Naive thymus-derived CD4-positive, alpha-beta T cell (primary cell): Measurements from ENCODE around the gene FAM20A. TPM values are rescaled to one million over a fixed set of nuclear protein-coding genes. Genes with fewer than 3 reads are reported as not detected.

Experiments used
- ATAC-seq: fragments of 150-1000 bp; cut with Tn5 transposase; 2 replicates; pipeline ENCODE4 v1.10.0; 2021; ENCODE audit warnings: mild to moderate bottlenecking, moderate library complexity
- CTCF ChIA-PET: fragments of 350-600 bp; sonication (Branson Sonifier 250); formaldehyde crosslinking; loops from one replicate; lab custom pipeline; 2021; ENCODE audit warnings: antibody characterized with exemption; lab: Charles Lee
- POLR2A ChIA-PET: fragments of 350-600 bp; sonication (Branson Sonifier 250); formaldehyde crosslinking; loops from one replicate; lab custom pipeline; 2021; ENCODE audit warnings: antibody characterized with exemption, inconsistent platforms; lab: Charles Lee
- DNase-seq, 9 donors: peaks; one replicate each; pipeline versions ENCODE4 v3.0.0 to v3.0.0-alpha.2; 2020 to 2022; ENCODE audit warnings: mixed read lengths in 1 of 9
- H3K27ac ChIP-seq: one replicate; pipeline ENCODE4 v1.7.0; 2013; ENCODE audit warnings: mild to moderate bottlenecking, low read depth, low read length, moderate library complexity
- H3K27me3 ChIP-seq, 2 donors: one replicate each; pipeline ENCODE4 v1.7.0; 2013; ENCODE audit warnings: low read length in 2 of 2, mild to moderate bottlenecking in 2 of 2, moderate library complexity in 2 of 2; ENCODE audit not compliant: control insufficient read depth in 2 of 2, insufficient read depth in 2 of 2
- H3K36me3 ChIP-seq, 3 experiments: 1 replicate in 2 of 3; 2 replicates in 1 of 3; pipeline ENCODE4 v1.7.0; 2013; ENCODE audit warnings: low read length in 3 of 3, mild to moderate bottlenecking in 3 of 3, moderate library complexity in 1 of 3; ENCODE audit not compliant: insufficient read depth in 3 of 3, control insufficient read depth in 2 of 3
- H3K4me1 ChIP-seq, 2 donors: one replicate each; pipeline ENCODE4 v1.7.0; 2013; ENCODE audit warnings: low read length in 2 of 2, mild to moderate bottlenecking in 2 of 2, moderate library complexity in 1 of 2; ENCODE audit not compliant: control insufficient read depth in 2 of 2, insufficient read depth in 2 of 2
- H3K4me3 ChIP-seq: 2 replicates; pipeline ENCODE4 v1.7.0; 2013; ENCODE audit warnings: mild to moderate bottlenecking, low read length
- H3K9me3 ChIP-seq, 3 experiments: 1 replicate in 2 of 3; 2 replicates in 1 of 3; pipeline ENCODE4 v1.7.0; 2013; ENCODE audit warnings: low read length in 3 of 3; ENCODE audit not compliant: control insufficient read depth in 2 of 3
- H3K27ac Mint-ChIP-seq, 9 donors: one replicate each; pipeline ENCODE4 v1.8.0; 2020 to 2022; ENCODE audit warnings: mixed read lengths in 9 of 9, mild to moderate bottlenecking in 8 of 9, moderate library complexity in 5 of 9, inconsistent platforms in 2 of 9
- H3K27me3 Mint-ChIP-seq, 5 donors: one replicate each; pipeline ENCODE4 v1.8.0; 2021 to 2022; ENCODE audit warnings: mixed read lengths in 5 of 5, mild to moderate bottlenecking in 1 of 5
- H3K36me3 Mint-ChIP-seq, 5 donors: one replicate each; pipeline ENCODE4 v1.8.0; 2020 to 2022; ENCODE audit warnings: mixed read lengths in 5 of 5, mild to moderate bottlenecking in 3 of 5, inconsistent platforms in 1 of 5
- H3K4me1 Mint-ChIP-seq, 7 donors: one replicate each; pipeline ENCODE4 v1.8.0; 2020 to 2022; ENCODE audit warnings: mixed read lengths in 7 of 7, mild to moderate bottlenecking in 3 of 7, inconsistent platforms in 1 of 7
- H3K4me3 Mint-ChIP-seq, 10 donors: one replicate each; pipeline ENCODE4 v1.8.0; 2020 to 2022; ENCODE audit warnings: mild to moderate bottlenecking in 10 of 10, mixed read lengths in 10 of 10, moderate library complexity in 6 of 10, inconsistent platforms in 2 of 10
- H3K9me3 Mint-ChIP-seq, 11 donors: one replicate each; pipeline ENCODE4 v1.8.0; 2020 to 2022; ENCODE audit warnings: mixed read lengths in 11 of 11, mild to moderate bottlenecking in 4 of 11, inconsistent platforms in 1 of 11, moderate library complexity in 1 of 11
- intact Hi-C, 2 donors: fragments of 100-400 bp; cut with micrococcal nuclease; formaldehyde crosslinking; loops; one replicate each; pipeline ENCODE4 v1.15.1; 2023
- polyA plus RNA-seq, 2 donors: library from polyadenylated mRNA; unstranded; fragments of 300-500 nt; fragmentation: Illumina TruSeq; gene quantifications; one replicate each; pipeline ENCODE4 v1.2.3, GENCODE V29; 2021
- total RNA-seq, 6 experiments: library from RNA in 5 of 6; stranded (reverse) in 5 of 6; gene quantifications; 1 replicate in 5 of 6; 2 replicates in 1 of 6; pipeline ENCODE4 v1.2.3 and lab custom pipeline; 2021 to 2026

Gene FAM20A
- total and polyA plus RNA-seq, 7 experiments from 2014 or later = 0.19 to 2.9 (median 0.42) TPM; not detected in 4

DNA sequence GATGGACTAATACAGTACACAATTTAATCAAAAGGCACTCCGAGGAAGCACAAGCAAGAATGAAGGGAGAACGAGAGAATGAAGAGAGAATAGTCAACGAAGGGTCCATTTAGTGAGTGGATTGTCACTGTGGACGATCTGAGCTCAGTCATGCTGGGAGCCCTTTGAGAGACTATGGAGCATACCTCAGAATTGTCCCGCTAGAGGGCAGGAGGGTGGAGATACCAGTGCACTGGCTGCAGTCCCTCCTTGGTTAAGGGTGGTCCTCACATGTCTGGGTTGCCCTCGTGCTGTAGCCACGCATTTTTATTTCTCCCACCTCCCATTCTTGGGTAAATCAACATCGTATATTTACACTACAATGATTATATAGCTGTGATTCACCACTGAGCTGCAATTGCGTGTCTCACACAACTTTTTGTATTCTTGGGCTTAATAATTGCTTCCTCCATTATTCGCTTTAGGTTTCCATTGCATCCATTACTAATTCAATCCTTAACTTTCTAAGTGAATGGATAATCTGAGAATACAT is 33.2 kb upstream of the FAM20A start:
- peaks cover 0 to 4% (median 0%) of the 10 kb centered on the region in 5 donors for H3K36me3 Mint-ChIP-seq
- peaks cover 0 to 16% (median 4%) of the 10 kb centered on the region in 11 donors for H3K9me3 Mint-ChIP-seq
- Histone ChIP-seq H3K27ac (no peak overlapping the region), H3K4me1 (no peaks in the 10 kb centered on the region), H3K27me3 (no peaks in the 10 kb centered on the region), H3K4me3 (no peak overlapping the region), H3K36me3 (no peaks in the 10 kb centered on the region), H3K9me3 (no peaks in the 10 kb centered on the region)
- CTCF ChIA-PET = no interaction called here
- peaks cover 5 to 39% (median 8%) of the 10 kb centered on the region in 5 donors for H3K27me3 Mint-ChIP-seq
- H3K4me1 Mint-ChIP-seq = no peaks in the 10 kb centered on the region
- no peak overlapping the region for H3K4me3 Mint-ChIP-seq
- DNase-seq (no peak), ATAC-seq (no peak)
- POLR2A ChIA-PET = no interaction called here
- H3K27ac Mint-ChIP-seq = no peak overlapping the region
- intact Hi-C loops = no loop called here

DNA sequence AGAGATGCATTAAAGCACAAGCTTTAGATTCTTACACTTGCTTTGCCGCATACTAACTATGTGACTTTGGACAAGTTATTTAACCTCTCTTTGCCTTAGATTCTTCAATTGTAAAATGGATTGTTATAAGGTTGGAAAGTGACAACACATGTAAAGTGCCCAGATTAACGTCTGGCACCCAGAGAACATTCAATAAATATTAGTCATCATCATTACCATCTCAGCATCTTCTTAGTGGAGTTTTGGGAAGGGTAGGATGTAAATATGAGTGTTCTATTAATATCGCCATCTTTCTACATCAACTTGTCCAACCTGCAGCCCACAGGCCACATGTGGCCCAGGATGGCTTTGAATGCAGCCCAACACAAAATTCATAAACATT is 27.4 kb upstream of the FAM20A start:
- Mint-ChIP-seq H3K4me1 (no peaks in the 10 kb centered on the region), H3K27ac (no peak overlapping the region), H3K9me3 (no peaks in the 10 kb centered on the region), H3K36me3 (no peaks in the 10 kb centered on the region), H3K27me3 (peaks cover 0 to 31% (median 16%) of the 10 kb centered on the region in 5 donors), H3K4me3 (no peak overlapping the region)
- ATAC-seq (no peak), DNase-seq (no peak)
- H3K9me3 ChIP-seq = no peaks in the 10 kb centered on the region
- H3K4me1 ChIP-seq = no peaks in the 10 kb centered on the region
- CTCF ChIA-PET = no interaction called here
- POLR2A ChIA-PET = no interaction called here
- H3K36me3 ChIP-seq = no peaks in the 10 kb centered on the region
- H3K27me3 ChIP-seq = no peaks in the 10 kb centered on the region
- no peak overlapping the region for H3K27ac ChIP-seq
- no peak overlapping the region for H3K4me3 ChIP-seq
- intact Hi-C loops = no loop called here

GRCh38 chr17:68627956-68628575 is 26.9 kb upstream of the FAM20A start:
- no peaks in the 10 kb centered on the region for H3K36me3 Mint-ChIP-seq
- Histone ChIP-seq H3K36me3 (no peaks in the 10 kb centered on the region), H3K9me3 (no peaks in the 10 kb centered on the region), H3K27ac (no peak overlapping the region), H3K4me1 (no peaks in the 10 kb centered on the region), H3K4me3 (no peak overlapping the region), H3K27me3 (no peaks in the 10 kb centered on the region)
- DNase-seq = no peak
- ATAC-seq = no peak
- H3K27ac Mint-ChIP-seq = no peak overlapping the region
- ChIA-PET POLR2A (no interaction called here), CTCF (no interaction called here)
- intact Hi-C loops = no loop called here
- H3K9me3 Mint-ChIP-seq = no peaks in the 10 kb centered on the region
- no peak overlapping the region for H3K4me3 Mint-ChIP-seq
- no peaks in the 10 kb centered on the region for H3K4me1 Mint-ChIP-seq
- H3K27me3 Mint-ChIP-seq = peaks cover 0 to 31% (median 16%) of the 10 kb centered on the region in 5 donors

DNA sequence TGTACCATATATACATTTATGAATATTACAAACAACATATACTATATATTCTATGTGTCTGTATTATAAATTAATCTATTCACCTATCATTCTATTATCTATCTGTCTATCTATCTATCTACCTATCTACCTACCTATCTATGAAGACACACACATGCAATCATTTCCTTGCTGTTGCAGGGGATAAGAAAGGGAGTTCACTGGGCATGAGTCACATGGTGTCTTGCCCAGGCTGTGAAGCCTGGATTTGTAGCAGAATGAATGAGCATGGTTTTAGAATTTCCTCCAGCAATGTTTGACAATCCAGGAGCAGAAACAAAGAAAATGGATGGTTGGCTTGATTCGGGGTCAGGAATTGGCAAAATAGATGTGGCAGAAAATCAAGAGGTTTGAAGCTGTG is 23.2 kb upstream of the FAM20A start:
- Mint-ChIP-seq H3K27ac (no peak overlapping the region), H3K4me1 (no peaks in the 10 kb centered on the region), H3K9me3 (peaks cover 0 to 6% (median 0%) of the 10 kb centered on the region in 11 donors), H3K4me3 (no peak overlapping the region), H3K27me3 (peaks cover 0 to 29% (median 20%) of the 10 kb centered on the region in 5 donors), H3K36me3 (peaks cover 0 to 5% (median 0%) of the 10 kb centered on the region in 5 donors)
- intact Hi-C loops = no loop called here
- no peaks in the 10 kb centered on the region for H3K27me3 ChIP-seq
- no peak for ATAC-seq
- ChIA-PET CTCF (no interaction called here), POLR2A (no interaction called here)
- H3K27ac ChIP-seq = no peak overlapping the region
- no peak for DNase-seq
- no peaks in the 10 kb centered on the region for H3K4me1 ChIP-seq
- no peaks in the 10 kb centered on the region for H3K36me3 ChIP-seq
- no peak overlapping the region for H3K4me3 ChIP-seq
- no peaks in the 10 kb centered on the region for H3K9me3 ChIP-seq

DNA sequence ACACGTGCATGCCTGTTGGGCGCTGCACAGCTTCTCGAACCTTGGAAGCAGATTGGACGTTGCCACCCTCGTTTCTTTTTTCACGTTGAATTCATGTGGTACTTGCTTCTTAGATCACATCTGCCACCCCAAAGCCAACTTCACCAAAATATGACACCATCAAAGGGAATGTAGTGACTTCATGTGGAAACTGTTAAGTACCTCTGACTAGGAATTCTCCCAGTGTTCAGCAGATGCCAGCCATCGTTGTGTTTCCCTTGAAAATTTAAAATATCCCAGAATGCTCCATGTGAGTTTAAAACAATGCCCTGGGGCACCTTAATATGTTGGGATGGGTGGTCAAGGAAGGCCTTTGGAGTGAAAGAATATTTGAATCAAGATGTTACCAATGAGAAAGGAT is 22.6 kb upstream of the FAM20A start:
- DNase-seq (no peak), ATAC-seq (no peak)
- Mint-ChIP-seq H3K9me3 (peaks cover 0 to 6% (median 0%) of the 10 kb centered on the region in 11 donors), H3K36me3 (peaks cover 0 to 5% (median 0%) of the 10 kb centered on the region in 5 donors), H3K4me1 (no peaks in the 10 kb centered on the region), H3K27me3 (peaks cover 3 to 29% (median 23%) of the 10 kb centered on the region in 5 donors), H3K27ac (no peak overlapping the region), H3K4me3 (no peak overlapping the region)
- Histone ChIP-seq H3K4me1 (no peaks in the 10 kb centered on the region), H3K36me3 (no peaks in the 10 kb centered on the region), H3K27me3 (peaks cover 0 to 3% of the 10 kb centered on the region in 2 donors), H3K9me3 (no peaks in the 10 kb centered on the region), H3K27ac (no peak overlapping the region), H3K4me3 (no peak overlapping the region)
- POLR2A ChIA-PET = no interaction called here
- CTCF ChIA-PET = no interaction called here
- intact Hi-C loops = no loop called here

- no peak for ATAC-seq
- H3K27me3 ChIP-seq = peaks cover 0 to 3% of the 10 kb centered on the region in 2 donors
- H3K27me3 Mint-ChIP-seq = peaks cover 14 to 30% (median 26%) of the 10 kb centered on the region in 5 donors
- H3K4me1 Mint-ChIP-seq = no peaks in the 10 kb centered on the region
- no peak overlapping the region for H3K4me3 Mint-ChIP-seq
- H3K27ac ChIP-seq = no peak overlapping the region
- H3K4me1 ChIP-seq = no peaks in the 10 kb centered on the region
- no peak overlapping the region for H3K4me3 ChIP-seq
- peaks cover 0 to 8% (median 0%) of the 10 kb centered on the region in 5 donors for H3K36me3 Mint-ChIP-seq
- no peak for DNase-seq
- H3K36me3 ChIP-seq = no peaks in the 10 kb centered on the region
- intact Hi-C loops = no loop called here
- ChIA-PET POLR2A (no interaction called here), CTCF (no interaction called here)
- no peak overlapping the region for H3K27ac Mint-ChIP-seq
- H3K9me3 ChIP-seq = no peaks in the 10 kb centered on the region
- peaks cover 0 to 6% (median 0%) of the 10 kb centered on the region in 11 donors for H3K9me3 Mint-ChIP-seq
These were observed 21.3 kb upstream of the FAM20A start for GRCh38 chr17:68622423-68622822.

- no peak for DNase-seq
- Histone ChIP-seq H3K4me3 (no peak overlapping the region), H3K36me3 (no peaks in the 10 kb centered on the region), H3K4me1 (no peaks in the 10 kb centered on the region), H3K27me3 (peaks cover 0 to 3% of the 10 kb centered on the region in 2 donors), H3K9me3 (no peaks in the 10 kb centered on the region), H3K27ac (no peak overlapping the region)
- intact Hi-C loops = no loop called here
- no peaks in the 10 kb centered on the region for H3K4me1 Mint-ChIP-seq
- no peak overlapping the region for H3K4me3 Mint-ChIP-seq
- no peak overlapping the region for H3K27ac Mint-ChIP-seq
- POLR2A ChIA-PET = no interaction called here
- CTCF ChIA-PET = no interaction called here
- peaks cover 14 to 32% (median 29%) of the 10 kb centered on the region in 5 donors for H3K27me3 Mint-ChIP-seq
- H3K36me3 Mint-ChIP-seq = peaks cover 0 to 8% (median 0%) of the 10 kb centered on the region in 5 donors
- no peak for ATAC-seq
- H3K9me3 Mint-ChIP-seq = peaks cover 0 to 6% (median 0%) of the 10 kb centered on the region in 11 donors
These were observed 19.9 kb upstream of the FAM20A start for GRCh38 chr17:68621065-68621464.
